Stimulated activated naive CD8-positive, alpha-beta T cell treated with anti-CD3 and anti-CD28 coated beads, Interleukin-15, Interleukin-2, amounts not matched to agents 100 ng/mL and 50 ng/mL, for 24 hours (primary cell): Measurements from ENCODE around the gene C1orf174.

Experiments
- H3K27ac Mint-ChIP-seq: one replicate; pipeline ENCODE4 v1.8.0; 2021; ENCODE audit warnings: mild to moderate bottlenecking, mixed read lengths
- H3K27me3 Mint-ChIP-seq: one replicate; pipeline ENCODE4 v1.8.0; 2021; ENCODE audit warnings: mixed read lengths
- H3K36me3 Mint-ChIP-seq: one replicate; pipeline ENCODE4 v1.8.0; 2021; ENCODE audit warnings: low read depth, mixed read lengths
- H3K4me1 Mint-ChIP-seq: one replicate; pipeline ENCODE4 v1.8.0; 2021; ENCODE audit warnings: low read depth, mixed read lengths
- H3K4me3 Mint-ChIP-seq: one replicate; pipeline ENCODE4 v1.8.0; 2021; ENCODE audit warnings: mild to moderate bottlenecking, mixed read lengths
- H3K9me3 Mint-ChIP-seq: one replicate; pipeline ENCODE4 v1.8.0; 2021; ENCODE audit warnings: mixed read lengths

C1orf174 gene

DNA sequence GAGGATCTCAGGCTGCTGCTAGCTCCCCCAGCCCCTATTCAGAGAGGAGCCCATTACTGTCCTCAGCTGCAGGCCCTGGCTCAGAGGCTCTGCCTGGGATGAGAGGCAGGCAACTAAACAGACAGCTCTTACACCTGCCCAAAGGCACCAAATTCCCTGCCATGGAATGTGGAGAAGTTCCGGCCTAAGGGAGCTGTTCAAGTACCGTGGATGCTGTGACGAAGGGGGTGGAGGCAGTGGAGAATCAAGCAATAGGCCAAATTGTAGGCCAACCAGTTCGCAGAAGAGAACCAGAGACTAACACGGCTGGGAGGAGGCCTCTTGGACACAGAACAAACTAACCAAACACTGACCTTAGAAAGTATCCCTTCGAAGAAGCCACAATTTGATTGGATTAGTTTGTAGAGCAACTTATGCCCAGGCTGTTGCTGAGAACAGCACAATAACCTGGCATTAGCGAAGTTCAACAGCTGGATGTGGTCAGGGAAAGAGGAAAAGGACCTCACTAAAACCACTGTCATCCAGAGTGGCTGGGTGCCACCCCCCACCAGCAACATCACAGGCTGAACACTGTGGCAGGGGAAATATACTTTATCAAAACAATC lies 3.6 kb downstream of the C1orf174 start:
- Mint-ChIP-seq H3K27me3 (no peaks in the 10 kb centered on the region), H3K27ac (no peak overlapping the region), H3K4me1 (peaks cover 40% of the 10 kb centered on the region), H3K36me3 (peaks cover 36% of the 10 kb centered on the region), H3K9me3 (peaks cover 4% of the 10 kb centered on the region), H3K4me3 (no peak overlapping the region)

DNA sequence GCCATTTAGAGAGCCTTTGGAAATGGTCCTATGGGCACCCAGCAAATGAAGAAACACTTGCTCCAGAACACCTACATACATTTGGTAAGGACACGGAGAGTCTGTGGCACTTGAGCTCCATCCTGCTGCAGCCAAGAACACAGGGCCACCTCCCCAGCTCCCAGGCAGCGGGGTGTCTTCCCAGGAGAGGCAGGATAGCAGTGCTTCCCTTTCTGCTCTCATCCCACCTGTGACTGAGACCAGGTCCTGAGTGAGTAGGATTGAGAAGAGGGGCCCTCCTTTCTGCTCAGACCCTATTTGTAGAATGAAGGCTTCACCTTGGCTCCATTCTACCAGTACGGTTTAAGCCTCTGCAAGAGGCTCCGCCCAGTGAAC lies 4.1 kb downstream of the C1orf174 start:
- Mint-ChIP-seq H3K36me3 (peaks cover 36% of the 10 kb centered on the region), H3K4me3 (no peak overlapping the region), H3K27ac (no peak overlapping the region)

DNA sequence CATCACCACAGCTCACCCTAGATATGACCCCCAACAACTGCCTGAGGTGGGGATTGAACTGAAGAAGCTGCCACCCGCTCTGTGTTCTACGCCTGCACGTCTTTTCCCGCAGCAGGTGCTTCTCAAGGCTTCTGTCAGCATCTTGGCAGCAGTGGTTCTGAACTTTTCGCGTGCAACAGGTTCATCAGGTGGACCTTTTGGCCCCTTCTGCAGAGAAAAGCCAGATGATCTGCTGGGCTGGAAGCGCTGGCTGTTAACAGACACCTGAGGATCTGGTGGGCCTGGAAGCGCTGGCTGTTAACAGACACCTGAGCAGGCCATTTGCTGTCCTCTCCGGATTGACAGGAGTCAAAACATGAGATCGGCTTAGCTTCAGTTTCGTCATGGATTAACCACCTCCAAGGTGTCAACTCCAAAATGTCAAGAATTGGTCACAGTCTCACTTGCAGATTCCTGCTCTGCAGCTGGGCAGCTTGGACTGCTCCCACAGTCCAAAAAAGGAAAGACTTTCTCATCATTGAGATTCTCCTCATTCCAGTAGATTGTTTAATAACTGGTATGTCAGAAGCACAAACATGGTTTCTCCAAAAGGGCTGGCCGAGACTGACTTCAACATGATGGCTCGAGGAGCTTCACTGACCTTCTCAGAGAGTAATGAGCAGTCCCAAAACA lies 4.7 kb downstream of the C1orf174 start:
- Mint-ChIP-seq H3K27ac (no peak overlapping the region), H3K4me1 (peaks cover 50% of the 10 kb centered on the region), H3K27me3 (no peaks in the 10 kb centered on the region), H3K36me3 (peaks cover 42% of the 10 kb centered on the region), H3K4me3 (no peak overlapping the region), H3K9me3 (peaks cover 4% of the 10 kb centered on the region)

More for the DNA sequence above, 4.1 kb downstream of the C1orf174 start:
- H3K27me3 Mint-ChIP-seq: no peaks in the 10 kb centered on the region
- H3K4me1 Mint-ChIP-seq: peaks cover 44% of the 10 kb centered on the region
- peaks cover 4% of the 10 kb centered on the region for H3K9me3 Mint-ChIP-seq

DNA sequence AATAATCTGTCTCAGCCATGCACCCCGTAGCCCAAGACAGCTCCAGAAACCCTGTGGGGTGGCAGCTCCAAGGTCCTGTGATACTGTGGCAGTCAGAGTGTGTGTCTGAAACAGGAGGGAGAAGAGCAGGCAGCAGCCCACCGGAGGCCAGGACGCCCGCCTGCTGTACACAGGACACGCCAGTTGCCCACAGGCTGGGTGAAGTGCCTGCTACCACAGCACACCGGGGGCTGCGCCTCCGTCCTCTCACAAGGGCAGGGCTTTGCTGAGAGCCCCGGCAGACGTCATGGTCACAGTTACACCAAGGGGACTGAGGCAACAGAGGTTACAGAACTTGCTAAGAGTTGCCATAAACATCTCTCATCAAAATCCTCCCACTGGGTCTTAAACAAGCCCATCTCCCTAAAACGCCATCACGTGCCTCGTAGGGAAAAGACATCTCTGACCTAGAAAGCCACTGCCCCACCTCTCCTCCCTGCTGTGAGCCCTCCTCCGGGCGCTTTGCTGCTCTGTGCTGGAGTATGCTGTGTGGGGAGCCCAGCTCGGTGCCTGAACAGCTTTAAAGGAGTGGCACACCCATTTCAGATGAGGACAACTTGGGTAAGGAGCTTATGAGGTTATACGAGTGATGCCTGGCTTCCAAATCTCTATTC lies 5.3 kb downstream of the C1orf174 start:
- H3K27ac Mint-ChIP-seq: no peak overlapping the region

DNA sequence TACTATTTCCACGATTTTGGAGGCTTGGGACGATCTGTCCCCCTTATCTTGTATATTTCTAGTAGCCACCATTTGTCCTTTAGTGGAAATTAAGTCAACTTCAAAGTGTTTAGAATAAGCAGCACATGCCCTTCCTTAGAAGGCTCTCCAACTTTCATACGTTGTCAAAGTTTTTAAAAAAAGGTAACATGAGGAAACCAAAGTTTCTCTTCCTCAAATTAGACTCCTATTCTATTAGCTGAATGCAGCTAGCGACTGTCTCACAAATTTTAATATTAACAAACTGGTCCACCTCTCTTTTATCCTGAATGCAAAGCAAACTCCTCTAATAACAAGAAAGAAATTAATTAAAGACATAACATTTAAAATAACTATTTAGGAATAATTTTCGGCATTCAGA lies 6.9 kb downstream of the C1orf174 start:
- Mint-ChIP-seq H3K4me3 (no peak overlapping the region), H3K27ac (no peak overlapping the region), H3K27me3 (no peaks in the 10 kb centered on the region), H3K36me3 (peaks cover 53% of the 10 kb centered on the region), H3K9me3 (peaks cover 4% of the 10 kb centered on the region), H3K4me1 (peaks cover 46% of the 10 kb centered on the region)

More for the DNA sequence above, 5.3 kb downstream of the C1orf174 start:
- Mint-ChIP-seq H3K27me3 (no peaks in the 10 kb centered on the region), H3K4me3 (no peak overlapping the region), H3K36me3 (peaks cover 48% of the 10 kb centered on the region), H3K9me3 (peaks cover 4% of the 10 kb centered on the region), H3K4me1 (peaks cover 56% of the 10 kb centered on the region)

DNA sequence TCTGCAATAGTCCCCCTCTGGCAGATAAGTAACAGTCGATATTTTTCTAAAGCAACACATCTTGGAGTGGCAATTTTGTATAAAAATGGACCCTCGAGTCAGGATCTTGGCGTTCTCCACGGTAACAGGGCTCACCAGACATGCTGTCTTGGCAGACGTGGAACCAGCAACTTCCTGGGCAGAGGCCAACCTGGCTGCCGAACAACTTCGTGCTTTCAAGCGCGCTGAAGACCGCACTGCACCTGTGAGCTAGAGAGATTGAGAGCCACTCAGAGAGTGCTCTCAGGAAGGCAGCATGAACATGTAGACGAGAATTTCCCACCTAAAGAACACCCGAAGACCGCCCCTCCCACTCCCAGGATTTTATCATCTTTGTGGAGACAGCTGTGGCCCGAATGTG lies 7.3 kb downstream of the C1orf174 start:
- Mint-ChIP-seq H3K27ac (no peak overlapping the region), H3K36me3 (peaks cover 53% of the 10 kb centered on the region), H3K4me1 (peaks cover 41% of the 10 kb centered on the region), H3K27me3 (no peaks in the 10 kb centered on the region), H3K9me3 (peaks cover 4% of the 10 kb centered on the region), H3K4me3 (no peak overlapping the region)

DNA sequence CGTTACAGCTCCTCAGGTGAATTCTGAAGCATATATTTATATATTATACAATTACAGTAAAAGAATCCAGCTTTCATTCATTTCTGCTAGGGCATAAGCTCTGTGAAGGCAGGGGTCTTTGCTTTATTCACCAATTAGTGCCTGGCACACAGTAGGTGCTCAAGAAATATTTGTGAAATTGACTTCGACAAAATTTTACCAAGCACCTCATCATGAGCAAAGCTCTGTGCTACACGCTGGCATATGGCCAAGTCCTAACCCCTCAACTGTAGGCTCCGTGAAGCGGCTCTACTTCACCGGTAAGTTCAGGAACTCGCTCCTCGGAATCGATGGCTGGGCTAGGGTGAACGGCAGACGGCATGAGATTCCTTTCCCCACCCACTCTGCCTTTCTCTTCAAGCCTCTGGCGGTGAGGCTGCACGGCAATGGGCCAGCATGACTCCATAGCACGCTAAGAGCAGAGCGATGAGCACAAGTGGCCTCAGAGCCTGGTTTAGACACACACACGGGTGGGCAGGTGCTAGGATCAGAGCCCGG lies 8.7 kb downstream of the C1orf174 start:
- Mint-ChIP-seq H3K27ac (no peak overlapping the region), H3K36me3 (peaks cover 48% of the 10 kb centered on the region), H3K4me1 (peaks cover 32% of the 10 kb centered on the region), H3K27me3 (no peaks in the 10 kb centered on the region), H3K4me3 (no peak overlapping the region), H3K9me3 (no peaks in the 10 kb centered on the region)

DNA sequence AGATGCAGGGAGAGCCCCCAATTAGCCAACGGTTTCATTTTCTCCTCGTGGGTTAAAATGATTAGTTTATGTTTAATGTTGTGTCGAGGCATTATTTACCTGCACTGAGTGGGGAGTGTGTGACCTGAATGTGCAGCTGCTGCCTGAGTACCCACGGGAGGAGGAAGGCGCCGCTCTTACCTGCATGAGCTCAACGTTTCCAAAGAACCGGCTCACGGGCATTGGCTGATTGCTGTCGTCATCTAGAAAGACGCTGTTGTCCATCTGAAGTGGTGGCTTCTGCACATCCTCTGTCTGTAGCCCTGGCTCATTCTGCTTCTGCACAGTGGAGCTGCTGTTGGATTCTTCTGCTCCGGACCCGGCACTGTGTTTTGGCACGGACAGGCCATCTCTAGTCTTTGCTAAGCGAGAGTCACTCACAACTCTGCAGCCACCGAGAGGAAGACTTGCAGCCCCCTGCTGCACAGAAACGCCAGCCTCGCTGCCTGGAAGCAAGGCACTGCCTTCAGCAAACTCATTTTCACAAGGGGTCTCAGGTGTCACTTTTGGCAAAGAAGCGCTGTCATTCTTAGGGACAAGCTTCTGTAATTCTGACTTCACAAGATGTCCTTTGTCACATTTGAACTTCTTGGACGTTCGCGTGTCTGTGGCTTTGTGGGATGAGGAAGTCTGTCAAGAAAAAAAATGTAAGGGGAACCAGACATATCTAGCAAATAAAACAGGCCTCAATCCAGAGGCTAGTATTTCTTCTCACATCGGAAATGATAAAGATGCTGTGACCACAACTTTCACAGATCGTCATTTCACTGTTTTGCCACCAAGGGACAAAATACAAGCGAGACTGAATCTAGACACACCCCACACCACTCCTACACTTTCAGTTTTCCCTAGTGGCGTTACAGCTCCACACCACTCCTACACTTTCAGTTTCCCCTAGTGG lies 9.4 kb downstream of the C1orf174 start:
- Mint-ChIP-seq H3K27ac (peak overlapping the region; percentile 75), H3K9me3 (no peaks in the 10 kb centered on the region), H3K36me3 (peaks cover 43% of the 10 kb centered on the region), H3K4me1 (peaks cover 30% of the 10 kb centered on the region), H3K4me3 (peak overlapping the region; percentile 30), H3K27me3 (no peaks in the 10 kb centered on the region)

DNA sequence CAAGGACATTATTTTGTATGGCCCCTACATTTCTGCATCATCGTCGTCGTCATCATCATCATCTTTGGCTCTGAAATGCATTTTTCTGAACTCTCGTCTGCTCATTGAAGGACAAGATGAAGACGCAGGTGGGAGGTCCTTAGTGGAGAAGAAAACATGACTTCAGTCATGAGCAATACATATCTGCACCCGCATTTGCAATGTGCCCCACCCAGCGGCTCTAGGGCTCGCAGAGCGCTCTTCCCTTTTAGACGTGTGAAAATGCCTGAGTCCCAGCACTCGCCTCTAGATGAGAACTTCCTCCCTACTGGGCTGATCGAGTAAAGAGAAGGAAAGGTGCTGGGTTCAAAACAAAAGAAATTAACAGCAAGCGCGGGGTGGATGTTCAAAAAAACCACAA lies 10.1 kb downstream of the C1orf174 start:
- no peaks in the 10 kb centered on the region for H3K27me3 Mint-ChIP-seq
- no peaks in the 10 kb centered on the region for H3K9me3 Mint-ChIP-seq
- peak overlapping the region; percentile 4 for H3K4me3 Mint-ChIP-seq
- peak overlapping the region; percentile 59 for H3K27ac Mint-ChIP-seq
- peaks cover 30% of the 10 kb centered on the region for H3K4me1 Mint-ChIP-seq
- peaks cover 45% of the 10 kb centered on the region for H3K36me3 Mint-ChIP-seq

DNA sequence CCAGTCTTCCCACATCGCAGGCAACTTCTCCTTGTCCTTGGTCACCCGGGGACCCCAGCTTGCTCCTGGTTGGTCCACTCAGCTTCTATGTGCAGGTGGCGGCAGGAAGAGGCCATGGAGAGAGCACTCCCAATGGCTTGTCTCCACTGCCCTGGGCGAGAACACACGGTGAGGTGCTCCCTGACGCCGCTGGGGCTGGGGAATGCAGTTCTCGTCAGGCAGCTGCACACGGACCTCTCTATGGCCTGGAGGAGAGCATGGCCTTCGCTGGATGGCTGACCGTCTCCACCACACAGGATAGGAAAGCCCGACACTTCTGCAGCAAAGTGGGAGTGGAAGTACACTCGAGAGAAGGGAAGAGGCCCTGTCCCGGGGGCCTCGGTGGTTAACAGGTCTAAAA lies 11.8 kb downstream of the C1orf174 start:
- H3K4me1 Mint-ChIP-seq: peaks cover 30% of the 10 kb centered on the region
- H3K36me3 Mint-ChIP-seq: peaks cover 53% of the 10 kb centered on the region
- no peaks in the 10 kb centered on the region for H3K27me3 Mint-ChIP-seq
- no peak overlapping the region for H3K27ac Mint-ChIP-seq
- no peak overlapping the region for H3K4me3 Mint-ChIP-seq
- no peaks in the 10 kb centered on the region for H3K9me3 Mint-ChIP-seq

DNA sequence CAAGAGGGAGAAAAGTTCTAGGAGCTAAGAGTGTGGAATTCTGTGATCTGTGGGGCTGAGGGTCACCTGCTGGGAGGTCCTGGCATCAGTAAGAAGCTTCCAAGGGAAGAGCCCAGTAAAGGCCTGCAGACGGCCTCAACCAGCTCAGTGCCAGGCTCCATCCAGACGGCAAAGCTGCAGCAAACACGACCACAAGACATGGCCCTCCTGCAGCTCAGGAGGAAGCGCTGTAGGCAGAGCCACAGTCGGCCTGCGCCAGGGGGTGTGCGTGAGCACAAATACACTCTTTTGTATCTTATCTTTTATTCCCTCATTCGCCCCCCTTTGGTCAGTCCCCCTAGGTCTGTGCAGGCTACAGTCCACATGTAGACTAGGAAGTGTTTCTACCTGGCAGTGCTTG lies 13.4 kb downstream of the C1orf174 start:
- Mint-ChIP-seq H3K9me3 (no peaks in the 10 kb centered on the region), H3K27me3 (no peaks in the 10 kb centered on the region), H3K27ac (peak overlapping the region; percentile 29), H3K36me3 (peaks cover 48% of the 10 kb centered on the region), H3K4me1 (peaks cover 21% of the 10 kb centered on the region), H3K4me3 (no peak overlapping the region)

DNA sequence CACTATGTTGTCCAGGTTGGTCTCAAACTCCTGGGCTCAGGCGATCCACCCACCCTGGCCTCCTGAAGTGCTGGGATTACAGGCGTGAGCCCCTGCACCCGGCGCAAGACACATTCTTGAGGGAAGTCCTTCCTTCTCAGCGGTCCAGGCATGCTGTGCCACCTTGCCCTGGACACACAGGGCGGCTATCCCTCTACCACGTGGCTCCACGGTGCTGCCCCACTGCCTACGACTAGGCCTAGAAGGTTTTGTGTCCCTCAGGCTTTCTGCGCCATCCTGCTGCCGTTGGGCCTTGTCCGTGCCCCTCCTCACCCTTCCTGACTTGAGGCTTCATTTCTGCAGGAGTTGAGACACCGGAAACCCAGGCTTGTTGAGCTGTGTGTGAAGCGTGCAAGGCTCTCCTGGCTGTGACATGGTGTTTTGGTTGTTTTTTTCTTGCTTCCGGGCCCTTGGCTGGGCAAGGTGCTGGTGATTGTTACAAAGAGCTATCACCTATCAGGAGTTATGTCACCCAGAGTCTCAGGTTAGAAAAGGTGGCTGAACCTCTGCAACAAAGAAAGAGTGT lies 13.9 kb downstream of the C1orf174 start:
- peaks cover 20% of the 10 kb centered on the region for H3K4me1 Mint-ChIP-seq
- H3K27ac Mint-ChIP-seq: peak overlapping the region; percentile 29
- no peaks in the 10 kb centered on the region for H3K9me3 Mint-ChIP-seq
- H3K27me3 Mint-ChIP-seq: no peaks in the 10 kb centered on the region
- no peak overlapping the region for H3K4me3 Mint-ChIP-seq
- H3K36me3 Mint-ChIP-seq: peaks cover 48% of the 10 kb centered on the region

DNA sequence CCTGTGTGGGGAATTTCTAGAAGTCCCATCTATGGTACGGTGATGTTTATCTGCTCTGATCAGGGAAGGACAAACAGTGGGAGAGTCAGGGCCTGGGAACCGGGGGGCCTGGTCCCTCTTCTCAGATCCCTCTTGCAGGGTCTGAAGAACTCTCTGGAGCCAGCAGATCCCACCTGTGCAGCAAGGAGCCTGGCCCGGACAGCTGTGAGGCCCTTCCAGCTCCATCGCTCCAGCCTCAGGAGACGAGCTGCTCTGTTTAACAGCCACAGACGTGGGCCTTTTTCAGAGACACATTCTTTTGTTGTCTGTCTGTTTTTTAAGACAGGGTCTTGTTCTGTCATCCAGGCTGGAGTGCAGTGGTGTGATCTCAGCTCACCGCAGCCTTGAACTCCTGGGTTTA lies 14.5 kb downstream of the C1orf174 start:
- H3K36me3 Mint-ChIP-seq: peaks cover 44% of the 10 kb centered on the region
- H3K9me3 Mint-ChIP-seq: no peaks in the 10 kb centered on the region
- no peaks in the 10 kb centered on the region for H3K27me3 Mint-ChIP-seq
- H3K4me3 Mint-ChIP-seq: no peak overlapping the region
- H3K27ac Mint-ChIP-seq: no peak overlapping the region
- peaks cover 20% of the 10 kb centered on the region for H3K4me1 Mint-ChIP-seq

DNA sequence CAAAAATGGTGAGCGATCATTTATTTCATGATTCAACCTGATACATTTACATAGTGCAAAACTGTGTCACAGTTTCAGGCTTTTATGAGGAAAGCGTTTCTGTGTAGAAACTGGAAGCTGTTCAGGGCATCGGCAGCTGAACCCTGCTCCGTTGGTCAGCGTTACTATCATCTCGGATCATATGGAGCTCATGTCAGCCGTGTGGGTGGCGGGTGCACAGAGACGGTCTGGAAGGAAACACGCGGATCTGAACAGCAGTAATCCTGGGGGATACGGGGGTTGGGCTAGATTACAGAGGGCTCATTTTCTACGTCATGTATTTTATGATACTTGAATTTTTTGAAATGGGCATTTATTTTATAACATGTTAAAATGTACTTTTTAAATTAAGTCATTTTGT lies 15.1 kb downstream of the C1orf174 start:
- Mint-ChIP-seq H3K36me3 (peaks cover 38% of the 10 kb centered on the region), H3K27me3 (no peaks in the 10 kb centered on the region), H3K27ac (no peak overlapping the region), H3K4me1 (peaks cover 14% of the 10 kb centered on the region), H3K4me3 (no peak overlapping the region), H3K9me3 (no peaks in the 10 kb centered on the region)
